Measurements from ENCODE around the gene FMNL2. TPM values are rescaled to one million over a fixed set of nuclear protein-coding genes. Genes with fewer than 3 reads are reported as not detected.

Gene FMNL2
- total RNA-seq, 4 donors from 2014 or later: 34.6 to 62.1 (median 51.3) TPM

GRCh38 chr2:152445791-152446201 is 110.8 kb downstream of the FMNL2 start:
- DNase-seq (ENCODE audit: low spot score) (no peak), ATAC-seq (ENCODE audit: low FRiP score) (peak; percentile 88)
- TF ChIP-seq CTCF (IDR thresholded peaks at IDR 0.05): no peak

GRCh38 chr2:152446213-152446612 is 111.2 kb downstream of the FMNL2 start:
- ATAC-seq (ENCODE audit: low FRiP score) (no peak), DNase-seq (ENCODE audit: low spot score) (no peak)
- TF ChIP-seq CTCF (IDR thresholded peaks at IDR 0.05): no peak

GRCh38 chr2:152447897-152448296 is 112.9 kb downstream of the FMNL2 start:
- ATAC-seq (ENCODE audit: low FRiP score) (no peak), DNase-seq (ENCODE audit: low spot score) (no peak)
- TF ChIP-seq CTCF (IDR thresholded peaks at IDR 0.05): no peak

GRCh38 chr2:152448606-152449005 is 113.6 kb downstream of the FMNL2 start:
- ATAC-seq (ENCODE audit: low FRiP score) (no peak), DNase-seq (ENCODE audit: low spot score) (no peak)
- no peak for TF ChIP-seq CTCF (IDR thresholded peaks at IDR 0.05)

- no peak for ATAC-seq (ENCODE audit: low FRiP score)
- TF ChIP-seq CTCF (IDR thresholded peaks at IDR 0.05): no peak
- no peak for DNase-seq (ENCODE audit: low spot score)
These were observed 114.6 kb downstream of the FMNL2 start for GRCh38 chr2:152449578-152449977.

GRCh38 chr2:152450176-152450575 is 115.2 kb downstream of the FMNL2 start:
- no peak for TF ChIP-seq CTCF (IDR thresholded peaks at IDR 0.05)
- no peak for ATAC-seq (ENCODE audit: low FRiP score)
- no peak for DNase-seq (ENCODE audit: low spot score)

- no peak for TF ChIP-seq CTCF (IDR thresholded peaks at IDR 0.05)
- ATAC-seq (ENCODE audit: low FRiP score) (no peak), DNase-seq (ENCODE audit: low spot score) (no peak)
These were observed 117.4 kb downstream of the FMNL2 start for GRCh38 chr2:152452256-152452973.

Data from omental fat pad (tissue), 4 donors.